GM19025 (cell line): ENCODE measurements around the gene TASP1.
"Not testable (repeated sequence)": the region's sequence is repeated elsewhere in the genome, so short reads cannot be mapped to it uniquely, and the experiment has no call there.

Experiments
- ATAC-seq: cut with Tn5 transposase; IDR thresholded peaks from one replicate; pipeline ENCODE4 v1.9.1; 2021; ENCODE audit warnings: mild to moderate bottlenecking, low read depth, moderate library complexity; ENCODE audit not compliant: unreplicated experiment

TASP1 gene

GRCh38 chr20:13510837-13511488 is 127.8 kb downstream of the TASP1 start:
- ATAC-seq, result no peak

DNA sequence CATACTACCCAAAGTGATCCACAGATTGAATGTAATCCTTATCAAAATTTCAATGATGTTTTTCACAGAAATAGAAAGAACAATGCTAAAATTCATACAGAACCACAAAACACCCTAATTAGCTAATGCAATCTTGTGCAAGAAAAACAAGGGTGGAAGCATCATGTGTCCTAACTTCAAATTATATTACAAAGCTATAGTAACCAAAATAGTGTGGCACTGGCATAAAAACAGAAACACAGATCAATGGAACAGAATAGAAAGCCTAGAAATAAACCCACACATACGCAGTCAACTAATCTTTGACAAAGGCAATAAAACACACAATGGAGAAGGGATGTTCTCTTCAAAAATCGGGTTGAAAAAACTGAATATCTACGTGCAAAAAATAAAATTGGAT is 131.1 kb downstream of the TASP1 start:
- ATAC-seq, result no peak

GRCh38 chr20:13501500-13501899 is 137.2 kb downstream of the TASP1 start:
- ATAC-seq, result no peak

- no peak for ATAC-seq
These were observed 144.7 kb downstream of the TASP1 start for GRCh38 chr20:13494019-13494418.

DNA sequence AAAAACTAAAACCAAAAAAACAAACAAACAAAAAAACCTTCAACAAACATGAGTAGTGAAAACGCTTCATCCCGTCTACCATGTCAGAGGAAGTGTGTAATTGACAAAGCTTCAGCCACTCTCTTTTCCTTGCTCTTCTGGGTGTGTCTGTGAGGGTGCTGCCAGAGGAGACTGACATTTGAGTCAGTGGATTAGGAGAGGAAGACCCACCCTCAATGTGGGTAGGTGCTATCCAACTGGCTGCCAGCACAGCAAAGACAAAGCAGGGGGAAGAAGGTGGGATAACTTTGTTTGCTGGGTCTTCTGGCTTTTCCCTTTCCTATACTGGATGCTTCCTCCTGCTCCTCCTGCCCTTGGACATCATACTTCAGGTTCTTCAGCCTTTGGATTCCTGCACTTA is 145.6 kb downstream of the TASP1 start:
- ATAC-seq, result no peak

DNA sequence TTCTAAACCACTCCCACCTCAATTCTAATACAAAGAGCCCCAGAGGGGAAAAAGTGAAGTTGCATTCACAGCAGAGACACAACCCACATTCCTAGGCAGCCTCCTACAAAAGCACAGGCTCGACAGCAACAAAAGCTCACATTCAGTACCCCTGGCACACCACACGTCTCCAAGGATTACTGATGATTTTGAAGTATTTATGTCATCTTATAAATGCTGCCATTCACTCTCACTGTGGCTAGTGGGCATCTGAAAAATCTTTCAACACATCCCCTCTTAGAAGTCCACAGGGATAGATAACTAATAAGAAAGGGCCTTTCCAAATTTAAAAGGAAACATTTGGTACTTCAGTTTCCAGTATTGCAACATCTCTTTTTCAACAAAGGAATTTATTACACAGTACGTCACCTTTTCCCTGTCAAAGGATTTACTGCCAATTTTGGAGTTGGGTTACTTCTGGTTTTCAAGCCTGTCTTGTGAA is 146.7 kb downstream of the TASP1 start:
- ATAC-seq, result no peak

DNA sequence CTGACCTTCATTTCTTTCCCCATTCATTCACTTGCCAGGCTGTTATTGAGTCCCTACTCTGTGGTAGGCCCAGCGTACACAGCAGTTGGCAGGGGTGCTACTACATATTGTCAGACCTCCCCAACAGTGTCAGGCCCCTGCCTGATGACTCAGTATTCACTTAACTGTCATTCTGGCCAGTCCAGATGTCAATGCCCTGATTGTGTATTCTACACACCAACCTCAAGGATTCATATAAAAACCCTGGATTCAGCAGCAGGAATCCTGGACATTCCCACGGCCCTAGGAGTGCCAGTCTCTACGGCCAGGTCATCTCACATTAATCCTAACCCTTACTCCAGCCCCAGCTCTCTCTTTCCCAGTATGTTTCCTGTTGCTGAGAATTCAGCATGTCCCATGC is 151.5 kb downstream of the TASP1 start:
- no peak for ATAC-seq

DNA sequence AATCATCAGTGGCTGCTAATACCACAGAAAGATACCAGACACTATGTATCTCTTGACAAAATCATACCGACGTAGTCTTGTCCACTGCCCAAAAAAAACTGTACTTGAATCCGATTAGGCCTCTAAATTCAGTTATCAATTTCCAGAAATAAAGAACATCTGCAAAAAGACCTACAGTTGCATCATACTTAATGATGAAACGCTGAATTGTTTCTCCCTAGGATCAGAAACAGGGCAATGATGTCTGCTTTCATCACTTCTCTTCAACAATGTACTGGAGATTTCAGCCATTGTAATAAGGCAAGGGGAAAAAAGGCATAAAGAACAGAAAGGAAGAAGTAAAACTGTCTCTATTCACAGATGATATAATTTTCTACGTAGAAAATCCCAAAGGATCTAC is 152.0 kb downstream of the TASP1 start:
- no peak for ATAC-seq

DNA sequence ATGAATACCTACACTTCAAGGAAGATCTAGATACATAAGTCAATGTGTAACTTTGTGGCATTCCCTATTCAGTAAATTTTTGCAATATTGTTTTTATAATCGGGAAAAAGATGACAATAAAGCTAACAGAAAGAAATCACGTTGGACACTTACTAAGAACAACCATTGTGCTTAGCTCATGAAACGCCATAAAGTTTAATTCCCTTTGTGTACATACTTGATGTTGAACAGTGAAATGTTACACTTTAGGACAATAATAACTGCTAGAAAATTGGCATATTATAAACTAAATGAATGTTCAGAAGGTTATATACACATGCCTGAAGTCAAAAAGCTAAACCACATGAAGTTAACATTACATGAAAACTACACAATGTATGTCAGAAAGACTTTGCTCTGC is 153.2 kb downstream of the TASP1 start:
- ATAC-seq, result no peak

DNA sequence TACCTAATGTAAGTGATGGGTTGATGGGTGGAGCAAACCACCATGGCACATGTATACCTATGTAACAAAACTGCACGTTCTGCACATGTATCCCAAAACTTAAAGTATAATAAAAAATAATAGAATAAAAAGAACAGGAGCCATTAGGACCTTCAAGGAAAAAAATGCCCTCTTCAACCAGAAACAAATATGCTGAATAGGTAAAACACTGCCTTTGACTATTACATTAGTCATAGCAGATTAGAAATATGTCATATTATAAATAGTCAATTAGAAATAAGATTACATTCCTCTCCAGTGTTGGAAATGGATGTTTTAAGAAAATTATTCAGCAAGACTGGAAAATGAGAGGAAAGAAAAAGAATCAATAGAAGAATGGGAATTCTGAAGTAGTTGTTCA is 153.7 kb downstream of the TASP1 start:
- ATAC-seq, result not testable (repeated sequence)

- not testable (repeated sequence) for ATAC-seq
These were observed 155.3 kb downstream of the TASP1 start for GRCh38 chr20:13483472-13483871.

GRCh38 chr20:13478366-13478765 is 160.4 kb downstream of the TASP1 start:
- no peak for ATAC-seq

DNA sequence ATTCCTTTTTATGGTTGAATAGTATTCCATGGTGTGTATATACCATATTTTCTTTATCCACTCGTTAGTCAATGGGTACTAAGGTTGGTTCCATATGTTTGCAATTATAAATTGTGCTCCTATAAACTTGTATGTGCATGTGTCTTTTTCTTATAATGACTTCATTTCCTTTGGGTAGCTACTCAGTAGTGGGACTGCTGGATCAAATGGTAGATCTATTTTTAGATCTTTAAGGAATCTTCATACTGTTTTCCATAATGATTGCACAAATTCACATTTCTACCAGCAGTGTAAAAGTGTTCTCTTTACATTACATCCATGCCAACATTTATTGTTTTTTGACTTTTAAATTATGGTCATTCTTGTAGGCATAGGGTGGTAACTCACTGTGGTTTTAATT is 164.3 kb downstream of the TASP1 start:
- ATAC-seq, result no peak

DNA sequence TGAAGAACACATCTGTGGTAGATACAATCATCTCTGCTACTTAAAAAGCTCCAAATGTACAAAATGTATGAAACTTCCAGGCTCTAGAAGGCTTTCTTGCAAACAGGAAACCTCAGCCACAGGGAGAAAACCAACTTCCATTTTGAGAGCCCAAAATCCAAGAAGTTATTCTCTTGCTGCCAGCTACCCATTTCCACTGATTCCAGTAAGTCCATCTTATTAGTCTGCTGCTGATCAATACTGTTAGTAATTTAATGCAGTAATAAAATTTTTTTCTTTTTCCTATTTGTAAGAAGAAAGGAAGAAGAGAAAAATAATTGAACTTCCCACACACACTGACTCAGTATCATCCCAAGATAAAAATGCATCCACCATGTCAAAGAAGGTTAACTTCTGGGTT is 169.5 kb downstream of the TASP1 start:
- no peak for ATAC-seq

GRCh38 chr20:13468166-13468565 is 170.6 kb downstream of the TASP1 start:
- ATAC-seq, result no peak

DNA sequence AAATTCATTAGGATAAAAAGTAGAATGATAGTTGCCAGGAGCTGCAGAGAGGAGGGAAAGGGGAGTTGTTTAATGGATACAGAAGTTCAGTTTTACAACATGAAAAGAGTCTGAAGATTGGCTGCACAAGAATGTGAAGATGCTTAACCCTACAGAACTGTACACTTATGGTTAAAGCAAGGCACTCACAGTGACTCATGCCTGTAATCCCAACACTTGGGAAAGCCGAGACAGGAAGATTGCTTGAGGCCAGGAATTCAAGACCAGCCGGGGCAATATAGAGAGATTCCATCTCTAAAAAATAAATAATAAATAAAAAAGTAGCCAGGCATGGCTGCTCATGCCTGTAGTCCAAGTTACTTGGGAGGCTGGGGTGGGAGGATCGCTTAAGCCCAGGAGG is 174.0 kb downstream of the TASP1 start:
- ATAC-seq, result no peak

DNA sequence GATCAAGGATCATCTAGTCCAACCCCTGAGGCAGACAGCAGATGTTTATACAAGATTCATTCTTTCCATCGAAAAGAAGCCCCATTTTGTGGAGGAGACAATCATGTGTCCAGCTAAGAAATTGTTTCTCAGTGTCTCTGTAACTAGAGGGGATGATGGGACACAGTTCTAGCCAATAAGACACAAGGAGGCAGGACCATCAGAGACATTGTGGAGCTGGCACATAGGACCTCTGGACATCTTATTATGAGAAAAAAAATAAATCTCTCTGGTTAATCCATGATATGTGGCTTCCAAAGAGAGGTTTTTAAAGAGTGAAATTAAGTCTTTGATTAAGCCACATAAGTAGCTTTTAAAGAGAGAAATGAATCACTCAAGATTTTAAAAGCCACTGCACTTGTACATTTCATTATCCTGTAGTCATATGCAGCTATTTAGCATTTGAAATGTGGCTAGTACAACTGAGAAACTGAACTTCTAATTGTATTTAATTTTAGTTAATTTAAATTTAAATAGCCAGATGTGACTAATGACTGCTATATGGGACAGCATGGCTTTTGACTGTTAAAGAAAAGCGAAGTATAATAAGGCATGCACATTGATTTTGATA is 176.8 kb downstream of the TASP1 start:
- ATAC-seq, result no peak

DNA sequence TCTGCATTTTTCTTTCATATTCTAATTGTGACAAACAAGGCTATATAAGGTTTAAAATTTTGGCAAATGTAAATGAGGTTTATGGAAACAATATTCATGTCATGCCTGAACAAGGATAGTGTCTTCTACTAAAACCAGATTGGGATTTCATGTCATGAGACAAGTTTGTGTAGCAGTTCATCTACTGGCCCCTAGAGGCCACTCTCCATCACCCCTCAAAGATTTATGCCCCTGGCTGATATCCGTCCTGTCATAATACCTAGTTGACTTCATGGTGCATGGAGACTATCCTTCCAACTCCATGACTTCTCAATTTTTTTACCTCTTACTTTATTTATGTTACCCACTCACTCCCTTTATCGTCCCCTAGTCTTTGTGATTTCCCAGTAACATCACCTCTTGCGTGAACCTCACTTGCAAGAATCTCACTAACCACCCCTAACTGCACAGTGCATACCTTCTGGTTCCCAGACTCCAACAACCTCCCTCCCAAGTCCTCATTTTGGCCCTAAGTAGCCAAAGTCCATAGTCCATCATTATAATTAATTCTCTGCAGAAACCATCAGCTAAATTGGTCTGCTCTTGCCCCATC is 179.8 kb downstream of the TASP1 start:
- peak; percentile 78 for ATAC-seq

- no peak for ATAC-seq
These were observed 181.2 kb downstream of the TASP1 start for GRCh38 chr20:13457487-13457886.

DNA sequence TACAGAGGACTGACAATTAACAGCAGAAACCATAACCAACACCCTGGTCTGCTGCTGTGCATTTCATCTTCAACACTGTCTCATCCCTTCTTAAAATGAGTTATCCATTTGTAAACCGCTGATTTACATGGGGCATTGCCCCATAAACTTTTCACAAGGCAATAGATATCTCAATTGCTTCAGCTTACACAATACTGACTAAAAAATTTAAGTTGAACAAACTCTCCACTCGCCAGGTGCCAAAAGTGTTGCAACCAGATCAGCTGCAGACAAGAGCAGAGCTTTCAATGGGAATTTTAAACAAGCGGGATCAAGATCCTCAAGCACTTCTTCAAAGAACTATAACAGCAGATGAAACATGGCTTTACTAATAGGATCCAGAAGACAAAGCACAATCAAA is 183.0 kb downstream of the TASP1 start:
- ATAC-seq, result no peak

- ATAC-seq, result no peak
These were observed 185.4 kb downstream of the TASP1 start for GRCh38 chr20:13453367-13453766.
